Eye (tissue), 1 donor: ENCODE measurements around the gene NHLRC3.
"Not testable (repeated sequence)": the region's sequence is repeated elsewhere in the genome, so short reads cannot be mapped to it uniquely, and the experiment has no call there.

Experiments
- DNase-seq: peaks from one replicate; pipeline ENCODE4 v3.0.0-alpha.2; 2015

NHLRC3 gene

GRCh38 chr13:39037880-39038568 is at the start of gene NHLRC3, which contains the start of gene PROSER1:
NHLRC3 (plus strand) TSS chr13:39038456; CDS start chr13:39038640, 184 bp downstream.
PROSER1 (minus strand) TSS chr13:39038089; CDS start chr13:39037242, 847 bp downstream.
- DNase-seq, result peak; percentile 99

- DNase-seq, result peak; percentile 10
Observed at GRCh38 chr13:38990693-38991092, 47.6 kb upstream of the NHLRC3 start, which contains the start of gene STOML3. STOML3 (minus strand) TSS chr13:38990831; CDS start chr13:38990721, 110 bp downstream.

- no peak for DNase-seq
Observed at GRCh38 chr13:38993381-38993780, 44.9 kb upstream of the NHLRC3 start.

- no peak for DNase-seq
Observed at GRCh38 chr13:38998739-38999138, 39.5 kb upstream of the NHLRC3 start.

GRCh38 chr13:39006371-39007111 is 31.7 kb upstream of the NHLRC3 start:
- not testable (repeated sequence) for DNase-seq

GRCh38 chr13:39012608-39013007 is 25.6 kb upstream of the NHLRC3 start:
- DNase-seq, result no peak

GRCh38 chr13:39013462-39013861 is 24.8 kb upstream of the NHLRC3 start:
- DNase-seq, result no peak

GRCh38 chr13:39016087-39016486 is 22.2 kb upstream of the NHLRC3 start:
- no peak for DNase-seq

- DNase-seq, result peak; percentile 74
Observed at GRCh38 chr13:39016787-39017186, 21.5 kb upstream of the NHLRC3 start.

- no peak for DNase-seq
Observed at GRCh38 chr13:39020853-39021462, 17.3 kb upstream of the NHLRC3 start.

- DNase-seq, result no peak
Observed at GRCh38 chr13:39023316-39023715, 14.9 kb upstream of the NHLRC3 start.

- DNase-seq, result no peak
Observed at GRCh38 chr13:39023761-39024160, 14.5 kb upstream of the NHLRC3 start.

- DNase-seq, result no peak
Observed at GRCh38 chr13:39025433-39025839, 12.8 kb upstream of the NHLRC3 start.

GRCh38 chr13:39032150-39032549 is 6.1 kb upstream of the NHLRC3 start:
- DNase-seq, result no peak

- no peak for DNase-seq
Observed at GRCh38 chr13:39034085-39034484, 4.2 kb upstream of the NHLRC3 start.

- no peak for DNase-seq
Observed at GRCh38 chr13:39035204-39035603, 3.1 kb upstream of the NHLRC3 start.

GRCh38 chr13:39035799-39036198 is 2.5 kb upstream of the NHLRC3 start:
- peak; percentile 4 for DNase-seq

GRCh38 chr13:39036212-39036611 is 2.0 kb upstream of the NHLRC3 start:
- peak; percentile 33 for DNase-seq

GRCh38 chr13:39037410-39037879 is 811 bp upstream of the NHLRC3 start:
- DNase-seq, result no peak

GRCh38 chr13:39038569-39039030 is 344 bp downstream of the NHLRC3 start:
- DNase-seq, result no peak

GRCh38 chr13:39039041-39039440 is 785 bp downstream of the NHLRC3 start:
- peak; percentile 8 for DNase-seq

- DNase-seq, result no peak
Observed at GRCh38 chr13:39040206-39040605, 1.9 kb downstream of the NHLRC3 start.

- no peak for DNase-seq
Observed at GRCh38 chr13:39044536-39044935, 6.3 kb downstream of the NHLRC3 start.
